K562 (cell line): ENCODE data around the gene PSMC3IP. TPM values are rescaled to one million over a fixed set of nuclear protein-coding genes. Genes with fewer than 3 reads are reported as not detected.

ENCODE experiments used
- ARID4B ChIP-seq: sonication (generic); formaldehyde crosslinking; IDR thresholded peaks from 2 replicates; pipeline ENCODE4 v1.8.0; 2022; ENCODE audit warnings: mild to moderate bottlenecking, missing genetic modification reagents
- CREBBP ChIP-seq: IDR thresholded peaks from one replicate; pipeline ENCODE4 v1.6.1; 2012; ENCODE audit warnings: low read depth, mild to moderate bottlenecking, control low read depth, inconsistent platforms, low read length
- E2F3 ChIP-seq: fragments of 250-450 bp; sonication (Bioruptor Pico); IDR thresholded peaks from 2 replicates; pipeline ENCODE4 v1.4.0; 2020; ENCODE audit warnings: mild to moderate bottlenecking
- FOS ChIP-seq: IDR thresholded peaks from 3 replicates; pipeline ENCODE4 v1.6.1; 2011; ENCODE audit not compliant: insufficient read length; ENCODE audit errors: extremely low read depth
- FOXO4 ChIP-seq: fragments of 450-650 bp; formaldehyde crosslinking; IDR thresholded peaks from 2 replicates; pipeline ENCODE4 v1.4.0; 2020; ENCODE audit warnings: mild to moderate bottlenecking, moderate library complexity
- KDM2B ChIP-seq: fragments of 250-450 bp; sonication (Bioruptor Pico); IDR thresholded peaks from 2 replicates; pipeline ENCODE4 v1.8.0; 2021; ENCODE audit warnings: mild to moderate bottlenecking, moderate library complexity
- MYNN ChIP-seq, 2 experiments: sonication (generic); formaldehyde crosslinking in 1 of 2; IDR thresholded peaks; 2 replicates each; pipeline versions ENCODE4 v1.5.0 to v1.6.1; 2016 to 2020; ENCODE audit warnings: antibody characterized with exemption in 1 of 2, missing genetic modification reagents in 1 of 2
- NFRKB ChIP-seq: fragments of 450-650 bp; IDR thresholded peaks from 2 replicates; pipeline ENCODE4 v1.6.1; 2016; ENCODE audit warnings: low read depth
- NFXL1 ChIP-seq: fragments of 450-650 bp; formaldehyde crosslinking; IDR thresholded peaks from 2 replicates; pipeline ENCODE4 v1.4.0; 2021; ENCODE audit warnings: mild to moderate bottlenecking
- NKRF ChIP-seq: fragments of 450-650 bp; IDR thresholded peaks from 2 replicates; pipeline ENCODE4 v1.6.1; 2016; ENCODE audit warnings: borderline replicate concordance
- PCBP1 ChIP-seq: fragments of 200-400 bp; formaldehyde crosslinking; IDR thresholded peaks from 2 replicates; pipeline ENCODE4 v1.6.1; 2018; ENCODE audit warnings: mild to moderate bottlenecking, low read depth, low read length; ENCODE audit not compliant: poor library complexity, severe bottlenecking
- PHB ChIP-seq: fragments of 250-450 bp; sonication (Bioruptor Pico); IDR thresholded peaks from 2 replicates; pipeline ENCODE4 v1.5.0; 2021
- RNF219 ChIP-seq: fragments of 250-450 bp; sonication (Bioruptor Pico); IDR thresholded peaks from 2 replicates; pipeline ENCODE4 v1.5.0; 2022; ENCODE audit warnings: mild to moderate bottlenecking
- SMAD2 ChIP-seq: fragments of 150-350 bp; IDR thresholded peaks from 2 replicates; pipeline ENCODE4 v1.6.1; 2014; ENCODE audit warnings: low read depth, mild to moderate bottlenecking, low read length
- ZNF444 ChIP-seq: fragments of 250-450 bp; sonication (Bioruptor Pico); IDR thresholded peaks from 2 replicates; pipeline ENCODE4 v1.4.0; 2020; ENCODE audit warnings: mild to moderate bottlenecking, moderate library complexity
- polyA plus RNA-seq, 8 experiments: library from polyadenylated mRNA; depleted of rRNA in 4 of 8; stranded (reverse) in 5 of 8; unstranded in 3 of 8; fragments of >200 nt; fragmentation: Nextera tagmentation in 2 of 8; fragmentation: Illumina TruSeq in 1 of 8; extraction: Ambion mirVana in 2 of 8; extraction: Trizol in 1 of 8; gene quantifications; 2 replicates each; pipeline versions ENCODE4 v1.2.1 to v1.2.3, GENCODE V29; 2011 to 2014; ENCODE audit warnings: inconsistent platforms in 1 of 8, missing spikeins in 1 of 8
- total RNA-seq, 7 experiments: library from RNA; depleted of rRNA in 6 of 7; stranded (reverse); fragments of >200 nt in 6 of 7; fragmentation: Illumina TruSeq in 2 of 7; extraction: Trizol in 2 of 7; gene quantifications; 2 replicates each; pipeline versions ENCODE4 v1.2.1 to v1.2.3, GENCODE V29; 2011 to 2021; ENCODE audit warnings: low replicate concordance in 1 of 7

Gene PSMC3IP
- total and polyA plus RNA-seq, 9 of the 15 experiments (the other 6 are each of a cell fraction or from before 2014, with no cell fraction given), result 13.8 to 65.6 (median 32.8) TPM

GRCh38 chr17:42535155-42536047, 42.1 kb downstream of the PSMC3IP start (continued):
- TF ChIP-seq RNF219 (CRISPR knock-in tag) (peak; percentile 87; the same call in 1 of the 2 replicates), E2F3 (CRISPR knock-in tag) (peak; percentile 95), MYNN (IDR thresholded peaks at IDR 0.05) (peak; percentile 76), MYNN (CRISPR knock-in tag; IDR thresholded peaks at IDR 0.05) (no peak), CREBBP (no peak), ZNF444 (CRISPR knock-in tag) (no peak), SMAD2 (no peak), FOXO4 (CRISPR knock-in tag) (0 out of 2 replicates have a peak, but pooled peaks have one; percentile 82), ARID4B (CRISPR knock-in tag) (no peak), PCBP1 (no peak), PHB (peak; percentile 90; the same call in 1 of the 2 replicates), NFRKB (peak; percentile 82), NFXL1 (CRISPR knock-in tag) (peak; percentile 89), FOS (no peak), NKRF (no peak), KDM2B (CRISPR knock-in tag) (0 out of 2 replicates have a peak, but pooled peaks have one; percentile 82)
